HepG2 (cell line): ENCODE data around the gene PRDX3.

ENCODE experiments used
- BRCA1 ChIP-seq: sonication (generic); formaldehyde crosslinking; IDR thresholded peaks from 2 replicates; pipeline ENCODE4 v1.4.0; 2020; ENCODE audit warnings: missing genetic modification reagents
- POLR2AphosphoS5 ChIP-seq: IDR thresholded peaks from 2 replicates; pipeline ENCODE4 v1.6.1; 2012; ENCODE audit warnings: low read depth, low read length
- TCF7 ChIP-seq: sonication (generic); IDR thresholded peaks from 2 replicates; pipeline ENCODE4 v1.6.1; 2016; ENCODE audit warnings: antibody characterized with exemption, low read depth
- ZNF274 ChIP-seq: sonication (generic); formaldehyde crosslinking; IDR thresholded peaks from 2 replicates; pipeline ENCODE4 v1.5.1; 2020; ENCODE audit warnings: mild to moderate bottlenecking, missing genetic modification reagents
- ZNF883 ChIP-seq: sonication (generic); formaldehyde crosslinking; IDR thresholded peaks from 2 replicates; pipeline ENCODE4 v1.5.1; 2020; ENCODE audit warnings: mild to moderate bottlenecking, missing genetic modification reagents; ENCODE audit errors: not compliant biosample characterization
- TF ChIP-seq, protein P1 (sequence below): sonication (generic); formaldehyde crosslinking; IDR thresholded peaks from 2 replicates; pipeline ENCODE4 v1.4.0; 2020; ENCODE audit warnings: missing genetic modification reagents, borderline replicate concordance
- TF ChIP-seq, protein P2 (sequence below): sonication (generic); formaldehyde crosslinking; IDR thresholded peaks from 2 replicates; pipeline ENCODE4 v1.5.0; 2020; ENCODE audit warnings: mild to moderate bottlenecking, missing genetic modification reagents, moderate library complexity

DNA sequence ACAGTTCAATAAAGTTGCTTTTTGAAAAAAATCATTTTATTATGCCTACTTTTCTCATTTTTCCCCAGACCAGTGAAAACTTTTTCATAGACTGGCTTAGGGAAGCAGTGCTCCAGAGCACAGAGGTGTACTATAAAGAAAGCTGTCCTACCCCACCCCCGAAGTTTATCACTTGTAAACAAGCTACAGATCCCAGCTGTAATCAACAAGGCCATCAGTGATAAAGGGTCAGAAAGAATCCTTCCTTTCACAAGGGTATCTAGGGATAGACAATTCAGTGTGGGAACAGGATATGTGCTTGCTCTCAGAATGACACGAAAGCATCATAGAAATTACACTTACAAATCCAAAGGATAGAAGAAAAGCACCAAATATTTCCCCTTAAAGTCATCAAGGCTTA is 4.5 kb downstream of the PRDX3 start:
- no peak for TF ChIP-seq ZNF883 (CRISPR knock-in tag)
- TF ChIP-seq TCF7, result no peak
- TF ChIP-seq, protein P1, sequence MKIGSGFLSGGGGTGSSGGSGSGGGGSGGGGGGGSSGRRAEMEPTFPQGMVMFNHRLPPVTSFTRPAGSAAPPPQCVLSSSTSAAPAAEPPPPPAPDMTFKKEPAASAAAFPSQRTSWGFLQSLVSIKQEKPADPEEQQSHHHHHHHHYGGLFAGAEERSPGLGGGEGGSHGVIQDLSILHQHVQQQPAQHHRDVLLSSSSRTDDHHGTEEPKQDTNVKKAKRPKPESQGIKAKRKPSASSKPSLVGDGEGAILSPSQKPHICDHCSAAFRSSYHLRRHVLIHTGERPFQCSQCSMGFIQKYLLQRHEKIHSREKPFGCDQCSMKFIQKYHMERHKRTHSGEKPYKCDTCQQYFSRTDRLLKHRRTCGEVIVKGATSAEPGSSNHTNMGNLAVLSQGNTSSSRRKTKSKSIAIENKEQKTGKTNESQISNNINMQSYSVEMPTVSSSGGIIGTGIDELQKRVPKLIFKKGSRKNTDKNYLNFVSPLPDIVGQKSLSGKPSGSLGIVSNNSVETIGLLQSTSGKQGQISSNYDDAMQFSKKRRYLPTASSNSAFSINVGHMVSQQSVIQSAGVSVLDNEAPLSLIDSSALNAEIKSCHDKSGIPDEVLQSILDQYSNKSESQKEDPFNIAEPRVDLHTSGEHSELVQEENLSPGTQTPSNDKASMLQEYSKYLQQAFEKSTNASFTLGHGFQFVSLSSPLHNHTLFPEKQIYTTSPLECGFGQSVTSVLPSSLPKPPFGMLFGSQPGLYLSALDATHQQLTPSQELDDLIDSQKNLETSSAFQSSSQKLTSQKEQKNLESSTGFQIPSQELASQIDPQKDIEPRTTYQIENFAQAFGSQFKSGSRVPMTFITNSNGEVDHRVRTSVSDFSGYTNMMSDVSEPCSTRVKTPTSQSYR (CRISPR knock-in tag), result no peak
- TF ChIP-seq, protein P2, sequence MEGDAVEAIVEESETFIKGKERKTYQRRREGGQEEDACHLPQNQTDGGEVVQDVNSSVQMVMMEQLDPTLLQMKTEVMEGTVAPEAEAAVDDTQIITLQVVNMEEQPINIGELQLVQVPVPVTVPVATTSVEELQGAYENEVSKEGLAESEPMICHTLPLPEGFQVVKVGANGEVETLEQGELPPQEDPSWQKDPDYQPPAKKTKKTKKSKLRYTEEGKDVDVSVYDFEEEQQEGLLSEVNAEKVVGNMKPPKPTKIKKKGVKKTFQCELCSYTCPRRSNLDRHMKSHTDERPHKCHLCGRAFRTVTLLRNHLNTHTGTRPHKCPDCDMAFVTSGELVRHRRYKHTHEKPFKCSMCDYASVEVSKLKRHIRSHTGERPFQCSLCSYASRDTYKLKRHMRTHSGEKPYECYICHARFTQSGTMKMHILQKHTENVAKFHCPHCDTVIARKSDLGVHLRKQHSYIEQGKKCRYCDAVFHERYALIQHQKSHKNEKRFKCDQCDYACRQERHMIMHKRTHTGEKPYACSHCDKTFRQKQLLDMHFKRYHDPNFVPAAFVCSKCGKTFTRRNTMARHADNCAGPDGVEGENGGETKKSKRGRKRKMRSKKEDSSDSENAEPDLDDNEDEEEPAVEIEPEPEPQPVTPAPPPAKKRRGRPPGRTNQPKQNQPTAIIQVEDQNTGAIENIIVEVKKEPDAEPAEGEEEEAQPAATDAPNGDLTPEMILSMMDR (CRISPR knock-in tag), result no peak
- no peak for TF ChIP-seq ZNF274 (CRISPR knock-in tag)
- no peak for TF ChIP-seq BRCA1 (CRISPR knock-in tag)
- no peak for TF ChIP-seq POLR2AphosphoS5
